Type B pancreatic cell (in vitro differentiated cells): ENCODE data around the gene GUK1. TPM values are rescaled to one million over a fixed set of nuclear protein-coding genes. Genes with fewer than 3 reads are reported as not detected.

ENCODE experiments used
- DNase-seq: peaks from one replicate; pipeline ENCODE4 v3.0.0; 2021; ENCODE audit warnings: mixed read lengths; ENCODE audit not compliant: unreplicated experiment; ENCODE audit errors: extremely low spot score
- H3K27ac Mint-ChIP-seq: 2 replicates; pipeline ENCODE4 v1.8.0; 2021; ENCODE audit warnings: mild to moderate bottlenecking, mixed read lengths
- H3K27me3 Mint-ChIP-seq: 2 replicates; pipeline ENCODE4 v1.8.0; 2021; ENCODE audit warnings: mixed read lengths
- H3K36me3 Mint-ChIP-seq: 2 replicates; pipeline ENCODE4 v1.8.0; 2021; ENCODE audit warnings: mixed read lengths
- H3K4me1 Mint-ChIP-seq: one replicate; pipeline ENCODE4 v1.8.0; 2021; ENCODE audit warnings: mixed read lengths; ENCODE audit not compliant: unreplicated experiment
- H3K4me3 Mint-ChIP-seq: 2 replicates; pipeline ENCODE4 v1.8.0; 2021; ENCODE audit warnings: mild to moderate bottlenecking, mixed read lengths
- H3K9me3 Mint-ChIP-seq: 2 replicates; pipeline ENCODE4 v1.8.0; 2021; ENCODE audit warnings: mixed read lengths
- total RNA-seq: library from RNA; stranded (reverse); gene quantifications from 2 replicates; pipeline ENCODE4 v1.2.1, GENCODE V29; 2021; ENCODE audit warnings: low replicate concordance
- TF ChIP-seq, protein P1 (sequence below): fragments of 200-600 bp; sonication (generic); conservative IDR thresholded peaks from 2 replicates; pipeline ENCODE4 v1.5.0; 2021; ENCODE audit warnings: antibody characterized with exemption, mild to moderate bottlenecking

The GUK1 gene
- total RNA-seq, 1 donor from 2014 or later, result 133 TPM

GRCh38 chr1:228180271-228180958 lies 40.3 kb downstream of the GUK1 start:
- H3K9me3 Mint-ChIP-seq, result no peaks in the 10 kb centered on the region
- no peak overlapping the region for H3K4me3 Mint-ChIP-seq
- H3K36me3 Mint-ChIP-seq, result no peaks in the 10 kb centered on the region
- no peaks in the 10 kb centered on the region for H3K4me1 Mint-ChIP-seq
- no peak for DNase-seq
- no peak overlapping the region for H3K27ac Mint-ChIP-seq
- H3K27me3 Mint-ChIP-seq, result no peaks in the 10 kb centered on the region
- TF ChIP-seq, protein P1, sequence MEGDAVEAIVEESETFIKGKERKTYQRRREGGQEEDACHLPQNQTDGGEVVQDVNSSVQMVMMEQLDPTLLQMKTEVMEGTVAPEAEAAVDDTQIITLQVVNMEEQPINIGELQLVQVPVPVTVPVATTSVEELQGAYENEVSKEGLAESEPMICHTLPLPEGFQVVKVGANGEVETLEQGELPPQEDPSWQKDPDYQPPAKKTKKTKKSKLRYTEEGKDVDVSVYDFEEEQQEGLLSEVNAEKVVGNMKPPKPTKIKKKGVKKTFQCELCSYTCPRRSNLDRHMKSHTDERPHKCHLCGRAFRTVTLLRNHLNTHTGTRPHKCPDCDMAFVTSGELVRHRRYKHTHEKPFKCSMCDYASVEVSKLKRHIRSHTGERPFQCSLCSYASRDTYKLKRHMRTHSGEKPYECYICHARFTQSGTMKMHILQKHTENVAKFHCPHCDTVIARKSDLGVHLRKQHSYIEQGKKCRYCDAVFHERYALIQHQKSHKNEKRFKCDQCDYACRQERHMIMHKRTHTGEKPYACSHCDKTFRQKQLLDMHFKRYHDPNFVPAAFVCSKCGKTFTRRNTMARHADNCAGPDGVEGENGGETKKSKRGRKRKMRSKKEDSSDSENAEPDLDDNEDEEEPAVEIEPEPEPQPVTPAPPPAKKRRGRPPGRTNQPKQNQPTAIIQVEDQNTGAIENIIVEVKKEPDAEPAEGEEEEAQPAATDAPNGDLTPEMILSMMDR, result peak; percentile 63

DNA sequence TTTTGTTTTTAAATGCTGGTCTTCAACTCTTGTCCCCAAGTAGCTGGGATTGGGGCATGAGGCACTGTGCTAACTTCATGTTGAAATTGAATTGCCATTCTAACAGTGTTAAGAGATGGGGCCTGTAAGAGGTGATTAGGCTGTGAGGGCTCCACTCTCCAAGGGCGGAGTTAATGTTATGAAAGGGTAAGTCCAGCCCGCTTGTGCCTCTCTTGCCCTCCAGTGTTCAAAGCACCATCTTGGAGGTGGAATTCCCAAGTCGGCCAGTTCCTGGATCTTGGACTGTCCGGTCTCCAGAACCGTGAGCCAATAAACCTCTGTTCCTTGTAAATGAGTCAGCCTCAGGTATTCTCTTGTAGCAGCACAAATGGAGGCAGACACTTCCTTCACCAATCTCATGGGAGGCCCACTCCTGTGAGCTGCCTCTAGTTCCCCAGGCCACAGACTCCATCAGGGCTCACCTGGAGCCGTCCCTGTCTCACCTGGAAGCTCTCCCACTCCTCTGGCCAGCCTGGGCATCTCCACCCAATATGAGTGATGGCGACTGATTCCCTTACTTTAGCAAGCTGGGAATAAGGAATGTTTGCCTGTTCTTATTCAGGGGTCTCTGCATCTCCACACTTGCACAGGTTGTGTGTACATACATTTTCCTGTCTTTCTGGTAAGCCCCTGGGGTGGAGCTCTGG lies 41.0 kb downstream of the GUK1 start:
- no peak overlapping the region for H3K27ac Mint-ChIP-seq

GRCh38 chr1:228181645-228182034 lies 41.6 kb downstream of the GUK1 start:
- no peak overlapping the region for H3K4me3 Mint-ChIP-seq
- no peaks in the 10 kb centered on the region for H3K9me3 Mint-ChIP-seq
- no peak overlapping the region for H3K27ac Mint-ChIP-seq
- TF ChIP-seq, protein P1, result no peak
- DNase-seq, result no peak
- H3K36me3 Mint-ChIP-seq, result no peaks in the 10 kb centered on the region
- H3K27me3 Mint-ChIP-seq, result no peaks in the 10 kb centered on the region
- H3K4me1 Mint-ChIP-seq, result no peaks in the 10 kb centered on the region

More for the DNA sequence above, 41.0 kb downstream of the GUK1 start:
- no peak for DNase-seq
- Mint-ChIP-seq H3K36me3 (no peaks in the 10 kb centered on the region), H3K4me3 (no peak overlapping the region), H3K27me3 (no peaks in the 10 kb centered on the region), H3K9me3 (no peaks in the 10 kb centered on the region), H3K4me1 (no peaks in the 10 kb centered on the region)
- TF ChIP-seq, protein P1, result no peak

- DNase-seq, result no peak
- no peaks in the 10 kb centered on the region for H3K27me3 Mint-ChIP-seq
- H3K4me1 Mint-ChIP-seq, result no peaks in the 10 kb centered on the region
- H3K4me3 Mint-ChIP-seq, result no peak overlapping the region
- no peaks in the 10 kb centered on the region for H3K36me3 Mint-ChIP-seq
- TF ChIP-seq, protein P1, result no peak
- H3K27ac Mint-ChIP-seq, result no peak overlapping the region
- no peaks in the 10 kb centered on the region for H3K9me3 Mint-ChIP-seq
Observed at GRCh38 chr1:228182296-228183030, 42.4 kb downstream of the GUK1 start.

GRCh38 chr1:228184152-228184551 lies 44.1 kb downstream of the GUK1 start:
- DNase-seq, result no peak
- H3K36me3 Mint-ChIP-seq, result no peaks in the 10 kb centered on the region
- TF ChIP-seq, protein P1, result no peak
- no peaks in the 10 kb centered on the region for H3K4me1 Mint-ChIP-seq
- H3K27ac Mint-ChIP-seq, result peak overlapping the region; percentile 5
- no peaks in the 10 kb centered on the region for H3K27me3 Mint-ChIP-seq
- no peak overlapping the region for H3K4me3 Mint-ChIP-seq
- no peaks in the 10 kb centered on the region for H3K9me3 Mint-ChIP-seq
